SU-DHL-6 (cell line): ENCODE measurements around the gene CLEC4C.
"Not testable (repeated sequence)": the region's sequence is repeated elsewhere in the genome, so short reads cannot be mapped to it uniquely, and the experiment has no call there.

Source experiments
- H2AFZ ChIP-seq: fragments of 200-600 bp; sonication (generic); 2 replicates; pipeline ENCODE4 v1.6.1; 2014; ENCODE audit warnings: low read depth, mild to moderate bottlenecking, moderate library complexity, mixed read lengths, antibody characterized with exemption, low read length; ENCODE audit not compliant: severe bottlenecking
- H3F3A ChIP-seq: fragments of 200-600 bp; shearing (Covaris generic); 2 replicates; pipeline ENCODE4 v1.6.0; 2016; ENCODE audit warnings: antibody characterized with exemption, mild to moderate bottlenecking; ENCODE audit not compliant: insufficient read depth
- H3K27ac ChIP-seq: fragments of 200-600 bp; sonication (generic); 2 replicates; pipeline ENCODE4 v1.5.1; 2016; ENCODE audit warnings: low read depth, mild to moderate bottlenecking, low read length, moderate library complexity, mixed read lengths
- H3K27me3 ChIP-seq: fragments of 200-600 bp; sonication (generic), shearing (Covaris generic); 2 replicates; pipeline ENCODE4 v1.6.0; 2014; ENCODE audit warnings: mild to moderate bottlenecking, low read length
- H3K36me3 ChIP-seq: fragments of 200-600 bp; sonication (generic); 2 replicates; pipeline ENCODE4 v1.6.1; 2014; ENCODE audit warnings: mild to moderate bottlenecking, low read length, mixed read lengths
- H3K4me2 ChIP-seq: fragments of 300-600, 200-600 bp; shearing (Covaris generic), sonication (generic); 2 replicates; pipeline ENCODE4 v1.6.0; 2014; ENCODE audit warnings: low read length, low read depth, mild to moderate bottlenecking; ENCODE audit not compliant: poor library complexity, severe bottlenecking
- H3K4me3 ChIP-seq: fragments of 200-600 bp; sonication (generic); 2 replicates; pipeline ENCODE4 v1.5.1; 2014; ENCODE audit warnings: antibody characterized with exemption, low read length, mild to moderate bottlenecking, mixed read lengths; ENCODE audit not compliant: insufficient read depth, poor library complexity, severe bottlenecking
- H3K79me2 ChIP-seq: fragments of 200-600 bp; sonication (generic); 2 replicates; pipeline ENCODE4 v1.6.1; 2014; ENCODE audit warnings: mild to moderate bottlenecking, low read length, moderate library complexity; ENCODE audit not compliant: insufficient read depth
- H3K9ac ChIP-seq: fragments of 200-600 bp; sonication (generic); 2 replicates; pipeline ENCODE4 v1.7.0; 2014; ENCODE audit warnings: mild to moderate bottlenecking, low read length
- H3K9me2 ChIP-seq: fragments of 200-600 bp; sonication (generic); replicated peaks from 2 replicates; pipeline ENCODE4 v1.6.1; 2014; ENCODE audit warnings: low read length; ENCODE audit not compliant: insufficient read depth
- H3K9me3 ChIP-seq: fragments of 200-600 bp; sonication (generic); 2 replicates; pipeline ENCODE4 v1.6.1; 2014; ENCODE audit warnings: low read length, mixed read lengths; ENCODE audit not compliant: insufficient read depth
- H4K20me1 ChIP-seq: fragments of 200-600 bp; sonication (generic); 2 replicates; pipeline ENCODE4 v1.6.1; 2014; ENCODE audit warnings: low read depth, mild to moderate bottlenecking, antibody characterized with exemption, low read length, moderate library complexity, mixed read lengths
- EZH2phosphoT487 ChIP-seq: fragments of 200-600 bp; sonication (generic), shearing (Covaris generic); conservative IDR thresholded peaks from 2 replicates; pipeline ENCODE4 v1.6.1; 2018; ENCODE audit warnings: mild to moderate bottlenecking, antibody characterized with exemption, low read length, moderate library complexity, mixed read lengths
- TF ChIP-seq, protein P1 (sequence below): fragments of 200-600 bp; sonication (generic); IDR thresholded peaks from one replicate; pipeline ENCODE4 v1.5.1; 2017; ENCODE audit warnings: antibody characterized with exemption, mild to moderate bottlenecking, low read length, moderate library complexity; ENCODE audit not compliant: insufficient read depth, poor library complexity, severe bottlenecking

CLEC4C gene

DNA sequence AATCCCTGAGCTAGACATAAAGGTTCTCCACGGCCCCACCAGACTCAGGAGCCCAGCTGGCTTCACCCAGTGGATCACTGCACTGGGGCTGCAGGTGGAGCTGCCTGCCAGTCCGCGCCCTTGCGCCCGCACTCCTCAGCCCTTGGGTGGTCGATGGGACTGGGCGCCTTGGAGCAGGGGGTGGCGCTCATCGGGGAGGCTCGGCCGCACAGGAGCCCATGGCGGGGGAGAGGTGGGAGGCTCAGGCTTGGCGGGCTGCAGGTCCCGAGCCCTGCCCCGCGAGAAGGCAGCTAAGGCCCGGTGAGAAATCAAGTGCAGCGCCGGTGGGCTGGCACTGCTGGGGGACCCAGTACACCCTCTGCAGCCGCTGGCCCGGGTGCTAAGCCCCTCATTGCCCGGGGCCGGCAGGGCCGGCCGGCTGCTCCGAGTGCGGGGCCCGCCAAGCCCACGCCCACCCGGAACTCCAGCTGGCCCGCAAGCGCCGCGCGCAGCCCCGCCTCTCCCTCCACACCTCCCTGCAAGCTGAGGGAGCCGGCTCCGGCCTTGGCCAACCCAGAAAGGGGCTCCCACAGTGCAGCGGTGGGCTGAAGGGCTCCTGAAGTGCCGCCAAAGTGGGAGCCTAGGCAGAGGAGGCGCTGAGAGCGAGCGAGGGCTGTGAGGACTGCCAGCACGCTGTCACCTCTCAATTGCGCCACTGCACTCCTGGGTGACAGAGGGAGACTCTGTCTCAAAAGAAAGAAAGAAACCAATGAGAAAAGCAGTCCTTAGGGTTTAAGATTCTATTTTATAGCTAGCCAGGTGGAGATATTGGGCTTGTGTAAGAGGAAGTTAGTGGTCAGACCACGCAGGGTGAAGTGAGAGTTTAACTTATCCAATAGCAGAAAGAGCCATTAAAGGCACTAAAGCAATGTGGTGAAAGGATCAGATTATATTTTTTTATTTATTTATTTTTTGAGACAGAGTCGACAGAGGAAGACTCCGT lies 5.1 kb upstream of the CLEC4C start:
- not testable (repeated sequence) for H3K4me3 ChIP-seq, H3F3A ChIP-seq, H3K4me2 ChIP-seq, H3K9ac ChIP-seq, H4K20me1 ChIP-seq, H3K27me3 ChIP-seq, H3K9me3 ChIP-seq, H3K27ac ChIP-seq, H3K36me3 ChIP-seq, H2AFZ ChIP-seq, H3K9me2 ChIP-seq, H3K79me2 ChIP-seq

DNA sequence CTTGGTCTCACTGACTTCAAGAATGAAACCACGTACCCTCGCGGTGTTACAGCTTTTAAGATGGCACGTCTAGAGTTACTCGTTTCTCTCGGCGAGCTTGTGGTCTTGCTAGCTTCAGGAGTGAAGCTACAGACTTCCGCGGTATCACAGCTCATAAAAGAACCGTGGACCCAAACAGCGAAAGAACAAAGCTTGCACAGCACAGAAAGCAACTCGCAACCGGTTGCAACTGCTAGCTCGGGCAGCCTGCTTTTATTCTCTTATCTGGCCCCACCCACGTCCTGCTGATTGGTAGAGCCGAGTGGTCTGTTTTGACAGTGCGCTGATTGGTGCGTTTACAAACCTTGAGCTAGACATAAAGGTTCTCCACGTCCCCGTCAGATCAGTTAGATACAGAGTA lies 4.2 kb upstream of the CLEC4C start:
- H3K9ac ChIP-seq, result no peak overlapping the region
- no peak overlapping the region for H2AFZ ChIP-seq
- TF ChIP-seq, protein P1, sequence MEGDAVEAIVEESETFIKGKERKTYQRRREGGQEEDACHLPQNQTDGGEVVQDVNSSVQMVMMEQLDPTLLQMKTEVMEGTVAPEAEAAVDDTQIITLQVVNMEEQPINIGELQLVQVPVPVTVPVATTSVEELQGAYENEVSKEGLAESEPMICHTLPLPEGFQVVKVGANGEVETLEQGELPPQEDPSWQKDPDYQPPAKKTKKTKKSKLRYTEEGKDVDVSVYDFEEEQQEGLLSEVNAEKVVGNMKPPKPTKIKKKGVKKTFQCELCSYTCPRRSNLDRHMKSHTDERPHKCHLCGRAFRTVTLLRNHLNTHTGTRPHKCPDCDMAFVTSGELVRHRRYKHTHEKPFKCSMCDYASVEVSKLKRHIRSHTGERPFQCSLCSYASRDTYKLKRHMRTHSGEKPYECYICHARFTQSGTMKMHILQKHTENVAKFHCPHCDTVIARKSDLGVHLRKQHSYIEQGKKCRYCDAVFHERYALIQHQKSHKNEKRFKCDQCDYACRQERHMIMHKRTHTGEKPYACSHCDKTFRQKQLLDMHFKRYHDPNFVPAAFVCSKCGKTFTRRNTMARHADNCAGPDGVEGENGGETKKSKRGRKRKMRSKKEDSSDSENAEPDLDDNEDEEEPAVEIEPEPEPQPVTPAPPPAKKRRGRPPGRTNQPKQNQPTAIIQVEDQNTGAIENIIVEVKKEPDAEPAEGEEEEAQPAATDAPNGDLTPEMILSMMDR, result no peak
- TF ChIP-seq EZH2phosphoT487, result no peak
- no peak overlapping the region for H3K4me3 ChIP-seq
- no peak overlapping the region for H3K4me2 ChIP-seq
- H4K20me1 ChIP-seq, result no peaks in the 10 kb centered on the region
- H3K27me3 ChIP-seq, result no peaks in the 10 kb centered on the region
- H3K9me2 ChIP-seq, result no peaks in the 10 kb centered on the region
- H3K27ac ChIP-seq, result no peak overlapping the region
- H3F3A ChIP-seq, result no peaks in the 10 kb centered on the region
- no peaks in the 10 kb centered on the region for H3K79me2 ChIP-seq
- H3K9me3 ChIP-seq, result no peaks in the 10 kb centered on the region
- no peaks in the 10 kb centered on the region for H3K36me3 ChIP-seq

- Histone ChIP-seq H3K27me3 (no peaks in the 10 kb centered on the region), H4K20me1 (no peaks in the 10 kb centered on the region), H3K9ac (no peak overlapping the region), H3K4me3 (no peak overlapping the region), H3F3A (no peaks in the 10 kb centered on the region), H3K4me2 (no peak overlapping the region), H2AFZ (no peak overlapping the region), H3K9me3 (no peaks in the 10 kb centered on the region), H3K27ac (no peak overlapping the region), H3K79me2 (no peaks in the 10 kb centered on the region), H3K9me2 (no peaks in the 10 kb centered on the region), H3K36me3 (no peaks in the 10 kb centered on the region)
- TF ChIP-seq, protein P1, result no peak
- TF ChIP-seq EZH2phosphoT487, result no peak
These were observed 3.2 kb upstream of the CLEC4C start for GRCh38 chr12:7750350-7750749.

GRCh38 chr12:7749442-7749841 lies 2.3 kb upstream of the CLEC4C start:
- no peak for TF ChIP-seq EZH2phosphoT487
- TF ChIP-seq, protein P1, result no peak
- no peaks in the 10 kb centered on the region for H3K9me2 ChIP-seq
- H3K79me2 ChIP-seq, result no peaks in the 10 kb centered on the region
- no peaks in the 10 kb centered on the region for H3K27me3 ChIP-seq
- H4K20me1 ChIP-seq, result no peaks in the 10 kb centered on the region
- H2AFZ ChIP-seq, result no peak overlapping the region
- H3K4me2 ChIP-seq, result no peak overlapping the region
- H3K4me3 ChIP-seq, result no peak overlapping the region
- no peaks in the 10 kb centered on the region for H3F3A ChIP-seq
- H3K27ac ChIP-seq, result no peak overlapping the region
- no peaks in the 10 kb centered on the region for H3K9me3 ChIP-seq
- no peaks in the 10 kb centered on the region for H3K36me3 ChIP-seq
- H3K9ac ChIP-seq, result no peak overlapping the region
